Glutamatergic neuron (in vitro differentiated cells): Measurements from ENCODE around the gene NIFK. TPM values are rescaled to one million over a fixed set of nuclear protein-coding genes. Genes with fewer than 3 reads are reported as not detected.
"Not testable (repeated sequence)": the region's sequence is repeated elsewhere in the genome, so short reads cannot be mapped to it uniquely, and the experiment has no call there.

Experiments
- DNase-seq: peaks from one replicate; pipeline ENCODE4 v3.0.0; 2022
- H3K27ac Mint-ChIP-seq: one replicate; pipeline ENCODE4 v1.8.0; 2020; ENCODE audit warnings: mild to moderate bottlenecking, mixed read lengths, inconsistent platforms; ENCODE audit not compliant: unreplicated experiment
- H3K27me3 Mint-ChIP-seq: one replicate; pipeline ENCODE4 v1.8.0; 2020; ENCODE audit warnings: mild to moderate bottlenecking, moderate library complexity, mixed read lengths, inconsistent platforms; ENCODE audit not compliant: unreplicated experiment
- H3K36me3 Mint-ChIP-seq: one replicate; pipeline ENCODE4 v1.8.0; 2020; ENCODE audit warnings: mild to moderate bottlenecking, mixed read lengths, inconsistent platforms; ENCODE audit not compliant: unreplicated experiment
- H3K4me1 Mint-ChIP-seq: one replicate; pipeline ENCODE4 v1.8.0; 2020; ENCODE audit warnings: mild to moderate bottlenecking, low read depth, mixed read lengths, inconsistent platforms; ENCODE audit not compliant: unreplicated experiment
- H3K4me3 Mint-ChIP-seq: one replicate; pipeline ENCODE4 v1.8.0; 2020; ENCODE audit warnings: mild to moderate bottlenecking, mixed read lengths, inconsistent platforms; ENCODE audit not compliant: unreplicated experiment
- H3K9me3 Mint-ChIP-seq: one replicate; pipeline ENCODE4 v1.8.0; 2020; ENCODE audit warnings: mild to moderate bottlenecking, moderate library complexity, mixed read lengths, inconsistent platforms; ENCODE audit not compliant: unreplicated experiment
- total RNA-seq: library from RNA; stranded (reverse); fragmentation: NEBNext Ultra II Directional; extraction: Animal tissue kit (Norgen Biotek cat#: 25700); gene quantifications from one replicate; pipeline ENCODE4 v1.2.1, GENCODE V29; 2021; ENCODE audit not compliant: unreplicated experiment
- TF ChIP-seq, protein P1 (sequence below): fragments of 200-600 bp; sonication (generic); IDR thresholded peaks from one replicate; pipeline ENCODE4 v1.5.0; 2021; ENCODE audit not compliant: partially characterized antibody, unreplicated experiment

The NIFK gene
- total RNA-seq, 1 donor from 2014 or later, result 38.5 TPM

DNA sequence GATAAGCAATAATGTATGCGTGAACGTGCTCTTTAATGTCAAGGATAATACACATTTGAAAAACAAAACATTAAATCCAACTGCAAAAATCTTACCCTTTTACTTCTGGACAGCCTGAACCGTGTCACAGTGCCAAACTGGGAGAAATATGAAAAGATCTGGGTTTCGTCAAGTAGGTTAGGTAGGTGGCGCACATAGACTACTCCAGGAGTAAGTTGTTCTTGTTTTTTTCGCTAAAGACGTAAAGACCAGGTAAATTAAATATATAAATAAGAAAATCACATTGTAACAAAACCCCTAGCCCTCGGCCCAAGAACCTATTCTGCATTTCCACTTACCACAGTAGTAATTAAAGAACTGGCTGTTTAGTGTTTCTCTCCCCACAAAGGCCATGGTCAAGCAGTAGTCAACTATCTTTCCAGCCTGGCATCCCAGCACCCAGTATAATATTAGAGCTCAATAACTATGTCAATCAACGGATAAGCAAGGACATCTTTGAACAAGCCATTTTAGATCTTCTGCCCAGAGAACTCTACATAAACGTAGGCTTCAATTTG lies 1.1 kb downstream of the NIFK start:
- Mint-ChIP-seq H3K27ac (peak overlapping the region; percentile 87), H3K4me1 (peaks cover 3% of the 10 kb centered on the region), H3K4me3 (peak overlapping the region; percentile 90), H3K36me3 (no peaks in the 10 kb centered on the region), H3K27me3 (peaks cover 2% of the 10 kb centered on the region), H3K9me3 (peaks cover 6% of the 10 kb centered on the region)
- TF ChIP-seq, protein P1, sequence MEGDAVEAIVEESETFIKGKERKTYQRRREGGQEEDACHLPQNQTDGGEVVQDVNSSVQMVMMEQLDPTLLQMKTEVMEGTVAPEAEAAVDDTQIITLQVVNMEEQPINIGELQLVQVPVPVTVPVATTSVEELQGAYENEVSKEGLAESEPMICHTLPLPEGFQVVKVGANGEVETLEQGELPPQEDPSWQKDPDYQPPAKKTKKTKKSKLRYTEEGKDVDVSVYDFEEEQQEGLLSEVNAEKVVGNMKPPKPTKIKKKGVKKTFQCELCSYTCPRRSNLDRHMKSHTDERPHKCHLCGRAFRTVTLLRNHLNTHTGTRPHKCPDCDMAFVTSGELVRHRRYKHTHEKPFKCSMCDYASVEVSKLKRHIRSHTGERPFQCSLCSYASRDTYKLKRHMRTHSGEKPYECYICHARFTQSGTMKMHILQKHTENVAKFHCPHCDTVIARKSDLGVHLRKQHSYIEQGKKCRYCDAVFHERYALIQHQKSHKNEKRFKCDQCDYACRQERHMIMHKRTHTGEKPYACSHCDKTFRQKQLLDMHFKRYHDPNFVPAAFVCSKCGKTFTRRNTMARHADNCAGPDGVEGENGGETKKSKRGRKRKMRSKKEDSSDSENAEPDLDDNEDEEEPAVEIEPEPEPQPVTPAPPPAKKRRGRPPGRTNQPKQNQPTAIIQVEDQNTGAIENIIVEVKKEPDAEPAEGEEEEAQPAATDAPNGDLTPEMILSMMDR, result no peak
- DNase-seq, result no peak

DNA sequence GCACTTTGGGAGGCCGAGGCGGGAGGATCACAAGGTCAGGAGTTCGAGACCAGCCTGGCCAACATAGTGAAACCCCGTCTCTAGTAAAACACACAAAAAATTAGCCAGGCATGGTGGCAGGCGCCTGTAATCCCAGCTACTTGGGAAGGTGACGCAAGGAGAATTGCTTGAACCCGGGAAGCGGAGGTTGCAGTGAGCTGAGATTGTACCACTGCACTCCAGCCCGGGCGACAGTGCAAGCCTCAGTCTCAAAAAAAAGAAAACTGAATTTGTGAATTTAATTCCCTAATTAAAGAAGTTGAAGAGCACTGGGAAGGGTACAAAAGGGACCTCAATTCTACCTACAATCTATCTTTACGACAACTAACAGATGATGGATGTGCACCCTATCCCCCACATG lies 2.1 kb downstream of the NIFK start:
- not testable (repeated sequence) for H3K4me3 Mint-ChIP-seq, DNase-seq, H3K27ac Mint-ChIP-seq, H3K4me1 Mint-ChIP-seq, H3K27me3 Mint-ChIP-seq, H3K36me3 Mint-ChIP-seq, H3K9me3 Mint-ChIP-seq

DNA sequence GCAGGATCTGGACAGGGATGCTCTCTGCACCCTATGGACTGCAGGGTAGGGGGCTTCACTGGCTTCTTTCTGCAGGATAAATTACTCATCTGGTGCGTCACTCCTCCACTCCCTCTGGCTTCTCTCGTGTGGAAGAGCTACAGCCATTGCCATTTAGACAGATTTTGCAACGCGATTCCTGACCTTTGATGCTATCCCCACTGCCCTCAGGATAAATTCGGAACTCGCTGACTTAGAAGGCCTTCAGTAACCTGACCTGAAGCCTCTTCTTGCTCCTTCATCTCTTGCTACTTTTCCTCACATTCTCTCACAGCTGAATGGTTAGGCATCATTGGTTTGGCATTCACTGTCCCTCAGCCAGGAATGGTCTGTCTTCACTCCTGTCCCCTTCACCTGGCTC lies 5.3 kb downstream of the NIFK start:
- Mint-ChIP-seq H3K36me3 (no peaks in the 10 kb centered on the region), H3K4me1 (peaks cover 3% of the 10 kb centered on the region), H3K27me3 (peaks cover 2% of the 10 kb centered on the region), H3K9me3 (peaks cover 6% of the 10 kb centered on the region), H3K27ac (no peak overlapping the region), H3K4me3 (peak overlapping the region; percentile 20)
- DNase-seq, result no peak
- TF ChIP-seq, protein P1, result no peak

DNA sequence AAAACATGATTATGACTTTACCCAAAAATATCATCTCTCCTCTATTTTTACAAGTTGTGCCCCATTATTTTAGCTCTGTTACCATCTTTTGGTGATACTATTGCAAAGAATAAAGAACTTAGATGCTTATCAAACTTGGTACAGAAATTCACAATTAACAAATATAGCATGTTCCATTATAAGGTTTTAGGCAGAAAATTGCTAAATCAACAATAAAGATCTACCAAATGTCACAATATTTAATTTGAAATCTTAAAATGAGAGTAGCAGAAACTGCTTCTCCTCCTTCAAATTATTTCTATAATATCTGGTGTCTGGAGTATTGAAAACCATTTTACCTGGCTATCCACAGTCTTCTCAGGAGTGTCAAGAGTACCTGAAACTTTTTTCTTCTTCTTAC lies 8.7 kb downstream of the NIFK start:
- H3K4me3 Mint-ChIP-seq, result no peak overlapping the region
- DNase-seq, result no peak
- H3K36me3 Mint-ChIP-seq, result no peaks in the 10 kb centered on the region

DNA sequence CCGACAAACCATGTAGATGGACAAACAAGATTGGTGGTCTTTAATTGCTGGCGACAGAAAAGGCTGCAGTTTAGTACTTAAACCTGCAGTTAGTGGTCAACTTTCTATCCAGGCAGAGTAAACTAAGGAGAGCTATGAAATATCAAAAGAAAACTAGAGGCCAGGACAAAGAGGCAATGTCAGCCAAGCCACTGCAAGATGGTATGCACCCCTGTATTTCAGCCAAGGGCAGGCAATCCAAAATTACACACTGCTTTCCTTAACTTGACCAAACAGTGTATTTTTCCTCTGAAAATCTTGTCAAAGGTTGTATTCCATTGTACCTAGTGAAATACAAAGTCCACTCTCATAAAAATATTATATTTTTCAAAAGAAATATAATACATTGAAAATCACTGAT lies 9.3 kb downstream of the NIFK start:
- no peak for DNase-seq
- Mint-ChIP-seq H3K27me3 (peaks cover 2% of the 10 kb centered on the region), H3K27ac (no peak overlapping the region), H3K36me3 (no peaks in the 10 kb centered on the region), H3K9me3 (peaks cover 6% of the 10 kb centered on the region), H3K4me3 (no peak overlapping the region), H3K4me1 (peaks cover 5% of the 10 kb centered on the region)
- TF ChIP-seq, protein P1, result no peak

More for the DNA sequence above, 8.7 kb downstream of the NIFK start:
- H3K27me3 Mint-ChIP-seq, result peaks cover 2% of the 10 kb centered on the region
- H3K27ac Mint-ChIP-seq, result no peak overlapping the region
- H3K4me1 Mint-ChIP-seq, result peaks cover 5% of the 10 kb centered on the region
- TF ChIP-seq, protein P1, result no peak
- H3K9me3 Mint-ChIP-seq, result peaks cover 6% of the 10 kb centered on the region
